Esophagus muscularis mucosa (tissue), 4 donors: Measurements from ENCODE around the gene IGFBP2. TPM values are rescaled to one million over a fixed set of nuclear protein-coding genes. Genes with fewer than 3 reads are reported as not detected.
A peak's percentile ranks its signal among the peaks of the same experiment; 100 is the strongest.

Experiments
- DNase-seq: peaks from one replicate; pipeline ENCODE4 v3.0.0-alpha.2; 2017; ENCODE audit errors: extremely low spot score
- H3K27ac ChIP-seq, 4 donors: fragments of 200-600 bp; sonication (generic); replicated peaks in 1 of 4; 1 replicate in 3 of 4; 2 replicates in 1 of 4; pipeline ENCODE4 v1.5.1; 2016 to 2019; ENCODE audit warnings: mild to moderate bottlenecking in 1 of 4
- H3K27me3 ChIP-seq, 4 donors: fragments of 200-600 bp; sonication (generic); one replicate each; pipeline versions ENCODE4 v1.5.1 to v1.6.0; 2016 to 2019
- H3K36me3 ChIP-seq, 4 donors: fragments of 200-600 bp; sonication (generic); one replicate each; pipeline ENCODE4 v1.5.1; 2016 to 2019
- H3K4me1 ChIP-seq, 4 donors: fragments of 200-600 bp; sonication (generic); one replicate each; pipeline ENCODE4 v1.5.1; 2016 to 2019
- H3K4me3 ChIP-seq, 4 donors: fragments of 200-600 bp; sonication (generic); 1 replicate in 2 of 4; 2 replicates in 2 of 4; pipeline ENCODE4 v1.5.1; 2016 to 2019; ENCODE audit warnings: mild to moderate bottlenecking in 4 of 4, moderate library complexity in 1 of 4
- H3K9me3 ChIP-seq, 4 donors: fragments of 200-600 bp; sonication (generic); 1 replicate in 3 of 4; 2 replicates in 1 of 4; pipeline ENCODE4 v1.5.1; 2016 to 2019
- CTCF ChIP-seq, 3 experiments: fragments of 200-600 bp in 2 of 3; fragments of 450-650 bp in 1 of 3; sonication (generic) in 2 of 3; IDR thresholded peaks; one replicate each; pipeline ENCODE4 v1.5.1; 2017 to 2019; ENCODE audit warnings: antibody characterized with exemption in 3 of 3, mild to moderate bottlenecking in 2 of 3, moderate library complexity in 1 of 3
- EP300 ChIP-seq: sonication (generic); formaldehyde crosslinking; IDR thresholded peaks from one replicate; pipeline ENCODE4 v1.6.1; 2017; ENCODE audit warnings: antibody characterized with exemption
- POLR2A ChIP-seq: fragments of 450-650 bp; IDR thresholded peaks from one replicate; pipeline ENCODE4 v1.6.1; 2017; ENCODE audit warnings: antibody characterized with exemption, moderate library complexity, mild to moderate bottlenecking, low read depth
- POLR2AphosphoS5 ChIP-seq, 2 donors: sonication (generic); formaldehyde crosslinking; IDR thresholded peaks; one replicate each; pipeline ENCODE4 v1.6.1; 2017; ENCODE audit warnings: antibody characterized with exemption in 2 of 2
- WGBS: methylation state at CpG from one replicate; pipeline ENCODE4 v1.1.5; 2018; 5-methylcytosine and 5-hydroxymethylcytosine counted together
- intact Hi-C: fragments of 100-400 bp; cut with DNase I; formaldehyde crosslinking; loops from one replicate; pipeline ENCODE4 v1.15.1; 2023
- total RNA-seq, 4 donors: library from RNA; depleted of rRNA; stranded (reverse); fragments of >200 nt; gene quantifications; one replicate each; pipeline versions ENCODE4 v1.1.0 to v1.2.1, GENCODE V29; 2016

Gene IGFBP2
- total RNA-seq, 4 donors from 2014 or later = 188 to 446 (median 280) TPM

GRCh38 chr2:216654528-216655052 lies 21.4 kb downstream of the IGFBP2 start:
- intact Hi-C loops = no loop called here
- Histone ChIP-seq H3K36me3 (peaks cover 0 to 6% (median 0%) of the 10 kb centered on the region in 4 donors), H3K9me3 (no peaks in the 10 kb centered on the region), H3K4me1 (peaks cover 10 to 91% (median 83%) of the 10 kb centered on the region in 4 donors), H3K27me3 (no peaks in the 10 kb centered on the region), H3K4me3 (no peak overlapping the region), H3K27ac (peak overlapping the region in 2 of 4 donors; percentile 52 to 75)
- TF ChIP-seq POLR2AphosphoS5 (IDR thresholded peaks at IDR 0.05) = no peak
- TF ChIP-seq EP300 = no peak
- TF ChIP-seq CTCF (IDR thresholded peaks at IDR 0.05) = no peak
- no peak for TF ChIP-seq POLR2A
- whole genome bisulfite sequencing = 50% methylated on average over 2 of the region's 2 CpGs
- DNase-seq = no peak

GRCh38 chr2:216657086-216657855 lies 24.1 kb downstream of the IGFBP2 start:
- no peak for DNase-seq
- Histone ChIP-seq H3K27me3 (no peaks in the 10 kb centered on the region), H3K27ac (peak overlapping the region; percentile 7 to 27 (median 18)), H3K9me3 (no peaks in the 10 kb centered on the region), H3K4me1 (peaks cover 7 to 66% (median 59%) of the 10 kb centered on the region in 4 donors), H3K4me3 (no peak overlapping the region), H3K36me3 (peaks cover 0 to 26% (median 20%) of the 10 kb centered on the region in 4 donors)
- 84% methylated on average over 13 of the region's 16 CpGs for WGBS
- TF ChIP-seq EP300 (no peak), CTCF (IDR thresholded peaks at IDR 0.05) (no peak)
- intact Hi-C loops = no loop called here

DNA sequence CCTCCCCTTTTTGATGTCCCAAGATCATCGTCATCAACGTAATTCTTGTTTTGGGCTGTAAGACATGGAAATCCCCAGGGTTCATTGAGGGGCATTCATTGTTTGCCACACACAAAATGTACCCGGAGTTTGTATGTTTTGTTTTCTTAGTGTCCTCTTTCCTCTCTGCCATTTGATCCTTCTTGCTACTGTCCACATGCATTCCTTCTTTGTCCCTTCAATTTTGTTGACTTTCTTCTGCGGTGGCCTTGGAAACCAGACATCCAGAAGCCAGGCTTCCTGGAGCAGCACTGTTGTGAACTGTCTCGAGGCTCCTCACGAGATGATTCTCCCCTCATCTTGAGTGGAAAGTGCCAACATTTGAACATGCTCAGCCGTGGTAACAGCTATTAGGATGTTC lies 24.8 kb downstream of the IGFBP2 start:
- no peaks in the 10 kb centered on the region for H3K9me3 ChIP-seq
- H3K4me1 ChIP-seq = peaks cover 7 to 59% (median 53%) of the 10 kb centered on the region in 4 donors
- WGBS = 59% methylated on average over 7 of the region's 7 CpGs
- peaks cover 0 to 33% (median 24%) of the 10 kb centered on the region in 4 donors for H3K36me3 ChIP-seq
- no peaks in the 10 kb centered on the region for H3K27me3 ChIP-seq
- peak overlapping the region in 3 of 4 donors; percentile 13 to 27 (median 27) for H3K27ac ChIP-seq
- TF ChIP-seq POLR2AphosphoS5 (IDR thresholded peaks at IDR 0.05) (no peak), POLR2A (no peak), CTCF (IDR thresholded peaks at IDR 0.05) (no peak), EP300 (no peak)
- no peak overlapping the region for H3K4me3 ChIP-seq
- intact Hi-C loops = no loop called here
- DNase-seq = no peak

GRCh38 chr2:216658757-216659156 lies 25.5 kb downstream of the IGFBP2 start:
- Histone ChIP-seq H3K27ac (peak overlapping the region in 3 of 4 donors; percentile 1 to 26 (median 18)), H3K36me3 (peaks cover 0 to 41% (median 32%) of the 10 kb centered on the region in 4 donors), H3K9me3 (no peaks in the 10 kb centered on the region), H3K27me3 (no peaks in the 10 kb centered on the region), H3K4me1 (peaks cover 5 to 53% (median 45%) of the 10 kb centered on the region in 4 donors), H3K4me3 (no peak overlapping the region)
- WGBS = 78% methylated on average over 6 of the region's 6 CpGs
- TF ChIP-seq CTCF (IDR thresholded peaks at IDR 0.05) (no peak), EP300 (no peak), POLR2A (no peak), POLR2AphosphoS5 (IDR thresholded peaks at IDR 0.05) (no peak)
- intact Hi-C loops = no loop called here
- DNase-seq = no peak
